ENCODE data around the gene CACNA2D1. TPM values are rescaled to one million over a fixed set of nuclear protein-coding genes. Genes with fewer than 3 reads are reported as not detected.
"Not testable (repeated sequence)": the region's sequence is repeated elsewhere in the genome, so short reads cannot be mapped to it uniquely, and the experiment has no call there.

CACNA2D1 gene
- total and polyA plus RNA-seq, 4 donors, result 4.5 to 40.7 (median 24.3) TPM

- 67 to 74% methylated on average over 2 of the region's 2 CpGs for WGBS, 2 donors
- DNase-seq, result no peak
- H3K4me1 ChIP-seq (ENCODE audit: control insufficient read depth in 1 of 2, insufficient read depth in 2 of 2, low read length in 2 of 2), result no peaks in the 10 kb centered on the region
These were observed 288.8 kb downstream of the CACNA2D1 start for GRCh38 chr7:82154728-82155127.

GRCh38 chr7:82153776-82154175, 289.8 kb downstream of the CACNA2D1 start:
- H3K4me1 ChIP-seq (ENCODE audit: control insufficient read depth in 1 of 2, insufficient read depth in 2 of 2, low read length in 2 of 2), result no peaks in the 10 kb centered on the region
- DNase-seq (no peak), ATAC-seq (ENCODE audit: low FRiP score) (no peak)
- H3K36me3 ChIP-seq (ENCODE audit: control insufficient read depth in 1 of 2, insufficient read depth in 2 of 2, low read length in 1 of 2), result no peaks in the 10 kb centered on the region
- no peaks in the 10 kb centered on the region for H3K9me3 ChIP-seq (ENCODE audit: control insufficient read depth, low read length)
- intact Hi-C loops (cut with DNase I), result no loop called here
- no peaks in the 10 kb centered on the region for H3K27me3 ChIP-seq (ENCODE audit: control insufficient read depth in 1 of 2, insufficient read depth in 2 of 2, low read length in 1 of 2)
- no peak overlapping the region for H3K27ac ChIP-seq (ENCODE audit: low read depth in 1 of 2, low read length in 2 of 2)
- 73 to 82% methylated on average over 2 of the region's 2 CpGs for WGBS, 2 donors
- H3K4me3 ChIP-seq (ENCODE audit: low read length in 2 of 2), result no peak overlapping the region

More at GRCh38 chr7:82154728-82155127, 288.8 kb downstream of the CACNA2D1 start:
- Histone ChIP-seq H3K27ac (ENCODE audit: low read depth in 1 of 2, low read length in 2 of 2) (no peak overlapping the region), H3K27me3 (ENCODE audit: control insufficient read depth in 1 of 2, insufficient read depth in 2 of 2, low read length in 1 of 2) (no peaks in the 10 kb centered on the region), H3K36me3 (ENCODE audit: control insufficient read depth in 1 of 2, insufficient read depth in 2 of 2, low read length in 1 of 2) (no peaks in the 10 kb centered on the region), H3K9me3 (ENCODE audit: control insufficient read depth, low read length) (no peaks in the 10 kb centered on the region), H3K4me3 (ENCODE audit: low read length in 2 of 2) (no peak overlapping the region)
- ATAC-seq (ENCODE audit: low FRiP score), result no peak
- intact Hi-C loops (cut with DNase I), result no loop called here

GRCh38 chr7:82152858-82153257, 290.7 kb downstream of the CACNA2D1 start:
- H3K36me3 ChIP-seq (ENCODE audit: control insufficient read depth in 1 of 2, insufficient read depth in 2 of 2, low read length in 1 of 2), result no peaks in the 10 kb centered on the region
- intact Hi-C loops (cut with DNase I), result no loop called here
- DNase-seq, result no peak
- H3K4me3 ChIP-seq (ENCODE audit: low read length in 2 of 2), result no peak overlapping the region
- H3K27ac ChIP-seq (ENCODE audit: low read depth in 1 of 2, low read length in 2 of 2), result no peak overlapping the region
- no peak for ATAC-seq (ENCODE audit: low FRiP score)
- WGBS, 2 donors, result 98 to 100% methylated on average over 1 of the region's 1 CpG
- H3K4me1 ChIP-seq (ENCODE audit: control insufficient read depth in 1 of 2, insufficient read depth in 2 of 2, low read length in 2 of 2), result no peaks in the 10 kb centered on the region
- no peaks in the 10 kb centered on the region for H3K9me3 ChIP-seq (ENCODE audit: control insufficient read depth, low read length)
- H3K27me3 ChIP-seq (ENCODE audit: control insufficient read depth in 1 of 2, insufficient read depth in 2 of 2, low read length in 1 of 2), result no peaks in the 10 kb centered on the region

- ATAC-seq (ENCODE audit: low FRiP score) (no peak), DNase-seq (no peak)
- no peak overlapping the region for H3K4me3 ChIP-seq (ENCODE audit: low read length in 2 of 2)
- 98 to 99% methylated on average over 4 of the region's 4 CpGs for WGBS, 2 donors
- no peaks in the 10 kb centered on the region for H3K9me3 ChIP-seq (ENCODE audit: control insufficient read depth, low read length)
- intact Hi-C loops (cut with DNase I), result no loop called here
- H3K36me3 ChIP-seq (ENCODE audit: control insufficient read depth in 1 of 2, insufficient read depth in 2 of 2, low read length in 1 of 2), result no peaks in the 10 kb centered on the region
- no peaks in the 10 kb centered on the region for H3K27me3 ChIP-seq (ENCODE audit: control insufficient read depth in 1 of 2, insufficient read depth in 2 of 2, low read length in 1 of 2)
- no peaks in the 10 kb centered on the region for H3K4me1 ChIP-seq (ENCODE audit: control insufficient read depth in 1 of 2, insufficient read depth in 2 of 2, low read length in 2 of 2)
- no peak overlapping the region for H3K27ac ChIP-seq (ENCODE audit: low read depth in 1 of 2, low read length in 2 of 2)
These were observed 297.1 kb downstream of the CACNA2D1 start for GRCh38 chr7:82146491-82146890.

GRCh38 chr7:82142263-82142864, 301.2 kb downstream of the CACNA2D1 start:
- ATAC-seq (ENCODE audit: low FRiP score) (no peak), DNase-seq (no peak)
- Histone ChIP-seq H3K36me3 (ENCODE audit: control insufficient read depth in 1 of 2, insufficient read depth in 2 of 2, low read length in 1 of 2) (no peaks in the 10 kb centered on the region), H3K4me1 (ENCODE audit: control insufficient read depth in 1 of 2, insufficient read depth in 2 of 2, low read length in 2 of 2) (no peaks in the 10 kb centered on the region), H3K27me3 (ENCODE audit: control insufficient read depth in 1 of 2, insufficient read depth in 2 of 2, low read length in 1 of 2) (no peaks in the 10 kb centered on the region), H3K9me3 (ENCODE audit: control insufficient read depth, low read length) (no peaks in the 10 kb centered on the region), H3K4me3 (ENCODE audit: low read length in 2 of 2) (no peak overlapping the region), H3K27ac (ENCODE audit: low read depth in 1 of 2, low read length in 2 of 2) (no peak overlapping the region)
- intact Hi-C loops (cut with DNase I), result no loop called here

GRCh38 chr7:82141427-82141826, 302.1 kb downstream of the CACNA2D1 start:
- 88 to 94% methylated on average over 7 of the region's 7 CpGs for WGBS, 2 donors
- Histone ChIP-seq H3K36me3 (ENCODE audit: control insufficient read depth in 1 of 2, insufficient read depth in 2 of 2, low read length in 1 of 2) (no peaks in the 10 kb centered on the region), H3K9me3 (ENCODE audit: control insufficient read depth, low read length) (no peaks in the 10 kb centered on the region), H3K27ac (ENCODE audit: low read depth in 1 of 2, low read length in 2 of 2) (no peak overlapping the region), H3K4me1 (ENCODE audit: control insufficient read depth in 1 of 2, insufficient read depth in 2 of 2, low read length in 2 of 2) (no peaks in the 10 kb centered on the region), H3K27me3 (ENCODE audit: control insufficient read depth in 1 of 2, insufficient read depth in 2 of 2, low read length in 1 of 2) (no peaks in the 10 kb centered on the region), H3K4me3 (ENCODE audit: low read length in 2 of 2) (no peak overlapping the region)
- no peak for DNase-seq
- intact Hi-C loops (cut with DNase I), result no loop called here
- no peak for ATAC-seq (ENCODE audit: low FRiP score)

GRCh38 chr7:82140608-82141007, 303.0 kb downstream of the CACNA2D1 start:
- intact Hi-C loops (cut with DNase I), result not testable (repeated sequence)

GRCh38 chr7:82131215-82131614, 312.4 kb downstream of the CACNA2D1 start:
- 54 to 57% methylated on average over 2 of the region's 2 CpGs for WGBS, 2 donors
- no peak overlapping the region for H3K4me3 ChIP-seq (ENCODE audit: low read length in 2 of 2)
- intact Hi-C loops (cut with DNase I), result no loop called here
- no peak overlapping the region for H3K27ac ChIP-seq (ENCODE audit: low read depth in 1 of 2, low read length in 2 of 2)
- DNase-seq (no peak), ATAC-seq (ENCODE audit: low FRiP score) (no peak)
- H3K36me3 ChIP-seq (ENCODE audit: control insufficient read depth in 1 of 2, insufficient read depth in 2 of 2, low read length in 1 of 2), result no peaks in the 10 kb centered on the region
- H3K27me3 ChIP-seq (ENCODE audit: control insufficient read depth in 1 of 2, insufficient read depth in 2 of 2, low read length in 1 of 2), result no peaks in the 10 kb centered on the region
- H3K4me1 ChIP-seq (ENCODE audit: control insufficient read depth in 1 of 2, insufficient read depth in 2 of 2, low read length in 2 of 2), result peaks cover 0 to 3% of the 10 kb centered on the region in 2 donors
- H3K9me3 ChIP-seq (ENCODE audit: control insufficient read depth, low read length), result no peaks in the 10 kb centered on the region

More at GRCh38 chr7:82140608-82141007, 303.0 kb downstream of the CACNA2D1 start:
- H3K27me3 ChIP-seq (ENCODE audit: control insufficient read depth in 1 of 2, insufficient read depth in 2 of 2, low read length in 1 of 2); H3K27ac ChIP-seq (ENCODE audit: low read depth in 1 of 2, low read length in 2 of 2); H3K36me3 ChIP-seq (ENCODE audit: control insufficient read depth in 1 of 2, insufficient read depth in 2 of 2, low read length in 1 of 2); ATAC-seq (ENCODE audit: low FRiP score); H3K4me3 ChIP-seq (ENCODE audit: low read length in 2 of 2); DNase-seq; H3K4me1 ChIP-seq (ENCODE audit: control insufficient read depth in 1 of 2, insufficient read depth in 2 of 2, low read length in 2 of 2); H3K9me3 ChIP-seq (ENCODE audit: control insufficient read depth, low read length): not testable (repeated sequence)
- 93 to 96% methylated on average over 14 of the region's 14 CpGs for WGBS, 2 donors

GRCh38 chr7:82129091-82129490, 314.5 kb downstream of the CACNA2D1 start:
- ATAC-seq (ENCODE audit: low FRiP score) (no peak), DNase-seq (no peak)
- Histone ChIP-seq H3K27ac (ENCODE audit: low read depth in 1 of 2, low read length in 2 of 2) (no peak overlapping the region), H3K4me1 (ENCODE audit: control insufficient read depth in 1 of 2, insufficient read depth in 2 of 2, low read length in 2 of 2) (peaks cover 0 to 3% of the 10 kb centered on the region in 2 donors), H3K27me3 (ENCODE audit: control insufficient read depth in 1 of 2, insufficient read depth in 2 of 2, low read length in 1 of 2) (no peaks in the 10 kb centered on the region), H3K4me3 (ENCODE audit: low read length in 2 of 2) (no peak overlapping the region), H3K36me3 (ENCODE audit: control insufficient read depth in 1 of 2, insufficient read depth in 2 of 2, low read length in 1 of 2) (peaks cover 0 to 3% of the 10 kb centered on the region in 2 donors), H3K9me3 (ENCODE audit: control insufficient read depth, low read length) (peaks cover 1% of the 10 kb centered on the region)
- intact Hi-C loops (cut with DNase I), result no loop called here
